HFFc6 (cell line): ENCODE results near the gene BLCAP. TPM values are rescaled to one million over a fixed set of nuclear protein-coding genes. Genes with fewer than 3 reads are reported as not detected.

ENCODE experiments used
- DNase-seq: peaks from one replicate; pipeline ENCODE4 v3.0.0-alpha.2; 2018
- H3K27ac Mint-ChIP-seq: 2 replicates; pipeline ENCODE4 v1.8.0; 2020; ENCODE audit warnings: mild to moderate bottlenecking, mixed read lengths
- H3K27me3 Mint-ChIP-seq: 2 replicates; pipeline ENCODE4 v1.8.0; 2021; ENCODE audit warnings: mild to moderate bottlenecking, moderate library complexity, mixed read lengths; ENCODE audit not compliant: insufficient read depth
- H3K36me3 Mint-ChIP-seq: 2 replicates; pipeline ENCODE4 v1.8.0; 2021; ENCODE audit warnings: low read depth, mixed read lengths
- H3K4me1 Mint-ChIP-seq: 2 replicates; pipeline ENCODE4 v1.8.0; 2020; ENCODE audit warnings: low read depth, mixed read lengths
- H3K4me3 Mint-ChIP-seq: 2 replicates; pipeline ENCODE4 v1.8.0; 2020; ENCODE audit warnings: mild to moderate bottlenecking, moderate library complexity, mixed read lengths
- H3K9me3 Mint-ChIP-seq: 2 replicates; pipeline ENCODE4 v1.8.0; 2020; ENCODE audit warnings: mild to moderate bottlenecking, mixed read lengths
- CTCF ChIP-seq: fragments of 200-600 bp; sonication (generic); IDR thresholded peaks from 2 replicates; pipeline ENCODE4 v1.5.0; 2021; ENCODE audit warnings: antibody characterized with exemption, mild to moderate bottlenecking
- total RNA-seq, 6 experiments: library from RNA; stranded (reverse); fragmentation: NEBNext Ultra II Directional; extraction: Animal tissue kit (Norgen Biotek cat#: 25700); gene quantifications; 2 replicates in 1 of 6; 3 replicates in 5 of 6; pipeline ENCODE4 v1.2.3, GENCODE V29; 2021

BLCAP gene
- total RNA-seq, 6 experiments from 2014 or later = 83.7 to 110 (median 97.3) TPM

GRCh38 chr20:37484331-37484730, 43.3 kb downstream of the BLCAP start:
- Mint-ChIP-seq H3K27ac (no peak overlapping the region), H3K4me3 (no peak overlapping the region), H3K9me3 (no peaks in the 10 kb centered on the region), H3K36me3 (no peaks in the 10 kb centered on the region), H3K27me3 (peaks cover 29% of the 10 kb centered on the region), H3K4me1 (no peaks in the 10 kb centered on the region)
- no peak for DNase-seq
- no peak for TF ChIP-seq CTCF

GRCh38 chr20:37481610-37482009, 46.1 kb downstream of the BLCAP start:
- Mint-ChIP-seq H3K27ac (no peak overlapping the region), H3K27me3 (peaks cover 39% of the 10 kb centered on the region)

GRCh38 chr20:37480919-37481318, 46.8 kb downstream of the BLCAP start:
- H3K4me1 Mint-ChIP-seq = no peaks in the 10 kb centered on the region
- no peak overlapping the region for H3K27ac Mint-ChIP-seq
- H3K27me3 Mint-ChIP-seq = peaks cover 39% of the 10 kb centered on the region

More at GRCh38 chr20:37481610-37482009, 46.1 kb downstream of the BLCAP start:
- Mint-ChIP-seq H3K36me3 (no peaks in the 10 kb centered on the region), H3K4me1 (no peaks in the 10 kb centered on the region), H3K9me3 (no peaks in the 10 kb centered on the region), H3K4me3 (no peak overlapping the region)
- no peak for DNase-seq
- TF ChIP-seq CTCF = no peak

GRCh38 chr20:37479925-37480691, 47.6 kb downstream of the BLCAP start:
- Mint-ChIP-seq H3K27me3 (peaks cover 44% of the 10 kb centered on the region), H3K4me3 (no peak overlapping the region), H3K4me1 (no peaks in the 10 kb centered on the region), H3K9me3 (peaks cover 4% of the 10 kb centered on the region; the same call in 1 of the 2 replicates), H3K36me3 (no peaks in the 10 kb centered on the region), H3K27ac (no peak overlapping the region)
- TF ChIP-seq CTCF = no peak
- no peak for DNase-seq

More at GRCh38 chr20:37480919-37481318, 46.8 kb downstream of the BLCAP start:
- H3K9me3 Mint-ChIP-seq = no peaks in the 10 kb centered on the region
- no peak for DNase-seq
- H3K4me3 Mint-ChIP-seq = no peak overlapping the region
- no peak for TF ChIP-seq CTCF
- no peaks in the 10 kb centered on the region for H3K36me3 Mint-ChIP-seq

- Mint-ChIP-seq H3K9me3 (peaks cover 4% of the 10 kb centered on the region; the same call in 1 of the 2 replicates), H3K36me3 (no peaks in the 10 kb centered on the region), H3K27me3 (peaks cover 43% of the 10 kb centered on the region), H3K4me3 (no peak overlapping the region), H3K4me1 (no peaks in the 10 kb centered on the region), H3K27ac (no peak overlapping the region)
- TF ChIP-seq CTCF = no peak
- no peak for DNase-seq
Observed at GRCh38 chr20:37479266-37479665, 48.4 kb downstream of the BLCAP start.
